ENCODE data around the gene CST9.
"Not testable (repeated sequence)": the region's sequence is repeated elsewhere in the genome, so short reads cannot be mapped to it uniquely, and the experiment has no call there.

Gene CST9

GRCh38 chr20:23585808-23586734 lies 19.6 kb downstream of the CST9 start:
- no peak for DNase-seq

- DNase-seq, result no peak
These were observed 20.3 kb downstream of the CST9 start for GRCh38 chr20:23585449-23585807.

GRCh38 chr20:23584434-23585199 lies 21.1 kb downstream of the CST9 start:
- DNase-seq, result no peak

GRCh38 chr20:23583526-23583925 lies 22.2 kb downstream of the CST9 start:
- no peak for DNase-seq

- DNase-seq, result no peak
These were observed 23.4 kb downstream of the CST9 start for GRCh38 chr20:23582293-23582692.

- not testable (repeated sequence) for DNase-seq
These were observed 23.9 kb downstream of the CST9 start for GRCh38 chr20:23581833-23582232.

GRCh38 chr20:23574977-23575376 lies 30.7 kb downstream of the CST9 start:
- DNase-seq, result no peak

- DNase-seq, result no peak
These were observed 35.4 kb downstream of the CST9 start for GRCh38 chr20:23570178-23570760.

GRCh38 chr20:23569570-23569969 lies 36.1 kb downstream of the CST9 start:
- no peak for DNase-seq

GRCh38 chr20:23568971-23569330 lies 36.8 kb downstream of the CST9 start:
- no peak for DNase-seq

- DNase-seq, result no peak
These were observed 37.3 kb downstream of the CST9 start, which contains the start of gene CST9L for GRCh38 chr20:23568320-23568970. TSS of gene CST9L (minus strand) at chr20:23568484. CDS start at chr20:23568450, 34 bp downstream.

- DNase-seq, result no peak
These were observed 39.4 kb downstream of the CST9 start for GRCh38 chr20:23566199-23566932.

GRCh38 chr20:23565503-23566045 lies 40.1 kb downstream of the CST9 start:
- DNase-seq, result no peak

GRCh38 chr20:23564927-23565326 lies 40.8 kb downstream of the CST9 start:
- DNase-seq, result no peak

- no peak for DNase-seq
These were observed 42.9 kb downstream of the CST9 start for GRCh38 chr20:23562721-23563342.

GRCh38 chr20:23554401-23554800 lies 51.3 kb downstream of the CST9 start:
- DNase-seq, result no peak
